ENCODE measurements around the gene PRXL2A.
"Not testable (repeated sequence)": the region's sequence is repeated elsewhere in the genome, so short reads cannot be mapped to it uniquely, and the experiment has no call there.

The PRXL2A gene, protein sequence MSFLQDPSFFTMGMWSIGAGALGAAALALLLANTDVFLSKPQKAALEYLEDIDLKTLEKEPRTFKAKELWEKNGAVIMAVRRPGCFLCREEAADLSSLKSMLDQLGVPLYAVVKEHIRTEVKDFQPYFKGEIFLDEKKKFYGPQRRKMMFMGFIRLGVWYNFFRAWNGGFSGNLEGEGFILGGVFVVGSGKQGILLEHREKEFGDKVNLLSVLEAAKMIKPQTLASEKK

GRCh38 chr10:80408242-80409101, at the start of gene PRXL2A:
TSS of gene PRXL2A (plus strand) at chr10:80408551. CDS start at chr10:80420468, 11,917 bp downstream.
- peak; percentile 87 for DNase-seq

GRCh38 chr10:80358925-80359324, 49.4 kb upstream of the PRXL2A start:
- not testable (repeated sequence) for DNase-seq

DNA sequence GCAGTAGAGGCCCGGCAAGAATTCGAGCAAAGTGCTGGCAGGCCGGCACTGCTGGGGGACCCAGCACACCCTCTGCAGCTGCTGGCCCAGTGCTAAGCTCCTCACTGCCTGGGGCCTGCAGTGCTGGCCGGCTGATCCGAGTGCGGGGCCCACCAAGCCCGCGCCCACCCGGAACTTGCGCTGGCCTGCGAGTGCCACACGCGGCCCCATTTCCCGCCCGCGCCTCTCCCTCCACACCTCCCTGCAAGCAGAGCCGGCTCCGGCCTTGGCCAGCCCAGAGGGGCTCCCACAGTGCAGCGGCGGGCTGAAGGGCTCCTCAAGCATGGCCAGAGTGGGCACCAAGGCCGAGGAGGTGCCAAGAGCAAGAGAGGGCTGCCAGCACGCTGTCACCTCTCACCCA, 48.7 kb upstream of the PRXL2A start:
- no peak for DNase-seq

GRCh38 chr10:80365510-80365909, 42.8 kb upstream of the PRXL2A start:
- DNase-seq, result no peak

DNA sequence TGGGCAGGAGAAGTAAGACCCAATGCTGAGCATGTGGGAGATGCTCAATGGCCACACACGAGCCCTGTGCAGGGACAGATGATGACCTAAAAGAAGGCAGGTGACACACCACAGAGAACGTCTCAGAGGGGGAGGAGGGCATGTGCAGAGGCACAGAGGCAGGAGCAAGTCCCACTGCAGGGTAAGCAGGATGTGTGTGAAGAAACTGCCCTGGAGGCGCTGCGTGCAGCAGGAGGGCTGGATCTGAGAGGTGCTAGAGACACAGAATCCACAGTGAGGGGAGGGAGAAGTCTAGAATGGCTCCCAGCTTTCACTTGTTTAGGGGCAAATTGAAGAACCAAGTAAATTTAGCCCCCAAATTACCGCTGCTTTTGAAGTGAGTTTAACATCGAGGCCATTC, 36.9 kb upstream of the PRXL2A start:
- DNase-seq, result no peak

DNA sequence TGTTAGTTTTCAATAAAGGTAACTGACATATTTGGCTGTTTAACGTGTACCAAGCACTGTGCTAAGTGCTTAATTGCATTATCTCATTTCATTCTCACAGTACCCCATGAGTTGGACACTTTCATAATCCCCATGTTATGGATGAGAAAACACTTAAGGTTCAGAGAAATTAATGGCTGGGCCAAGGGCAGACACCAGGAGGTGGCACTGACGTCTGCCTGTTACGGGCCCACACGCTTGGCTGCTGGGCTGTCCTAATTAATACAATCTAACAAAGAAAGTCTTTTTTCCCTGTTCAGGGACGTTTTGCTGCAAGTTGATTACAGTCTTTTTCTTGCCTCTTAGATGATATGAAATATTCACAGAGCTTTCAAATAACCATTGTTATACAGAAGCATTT, 35.7 kb upstream of the PRXL2A start:
- DNase-seq, result no peak

- DNase-seq, result no peak
These were observed 34.8 kb upstream of the PRXL2A start for GRCh38 chr10:80373502-80373901.

DNA sequence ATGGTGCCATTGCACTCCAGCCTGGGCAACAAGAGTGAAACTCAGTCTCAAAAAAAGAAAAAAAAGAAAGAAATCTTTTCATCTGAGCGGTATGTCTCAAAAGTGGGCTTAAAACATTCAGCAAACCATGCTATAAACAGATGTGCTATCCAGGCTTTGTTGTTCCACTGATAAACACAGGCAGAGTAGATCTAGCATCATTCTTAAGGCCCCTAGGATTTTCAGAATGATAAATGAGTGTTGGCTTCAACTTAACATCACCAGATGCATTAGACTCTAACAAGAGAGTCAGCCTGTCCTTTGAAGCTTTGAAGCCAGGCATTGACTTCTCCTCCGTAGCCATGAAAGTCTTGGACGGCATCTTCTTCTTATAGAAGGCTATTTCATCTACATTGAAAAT, 28.6 kb upstream of the PRXL2A start:
- DNase-seq, result no peak

GRCh38 chr10:80380185-80380584, 28.2 kb upstream of the PRXL2A start:
- DNase-seq, result no peak

DNA sequence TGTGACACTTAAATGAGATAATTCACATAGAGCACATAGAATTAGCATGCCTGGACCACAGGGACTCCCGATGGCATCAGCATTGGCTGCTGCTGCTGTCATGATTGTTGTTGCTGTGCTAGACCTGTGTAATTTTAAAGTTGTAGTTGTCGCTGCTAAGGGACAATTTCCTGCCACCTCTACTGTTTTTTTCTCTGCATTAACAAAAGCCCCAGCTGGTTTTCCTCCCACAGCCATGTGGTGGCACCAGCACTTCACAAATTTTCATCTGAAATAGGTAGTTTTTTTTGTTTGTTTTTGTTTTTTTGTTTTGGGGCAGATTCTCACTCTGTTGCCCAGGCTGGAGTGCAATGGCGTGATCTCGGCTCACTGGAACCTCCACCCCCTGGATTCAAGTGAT, 25.4 kb upstream of the PRXL2A start:
- peak; percentile 51 for DNase-seq

DNA sequence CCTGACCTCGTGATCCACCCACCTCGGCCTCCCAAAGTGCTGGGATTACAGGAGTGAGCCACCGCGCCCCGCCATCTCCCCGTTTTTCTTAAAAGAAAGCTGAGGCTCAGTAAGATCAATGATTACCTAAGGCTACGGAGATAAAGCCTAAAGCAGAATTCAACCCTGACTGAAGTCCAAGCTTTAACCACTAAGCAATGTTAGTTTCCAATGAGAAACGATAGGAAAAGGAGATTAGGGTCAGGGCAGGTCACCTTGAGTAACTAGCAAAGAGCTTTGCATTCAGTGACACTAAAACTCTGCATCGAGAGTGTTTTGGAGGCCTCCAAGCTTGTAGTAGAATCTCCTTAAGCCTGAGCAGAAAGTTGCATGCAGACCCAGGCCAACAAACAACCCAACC, 17.6 kb upstream of the PRXL2A start:
- no peak for DNase-seq

GRCh38 chr10:80392250-80392649, 16.1 kb upstream of the PRXL2A start:
- no peak for DNase-seq

GRCh38 chr10:80394358-80394916, 13.9 kb upstream of the PRXL2A start:
- no peak for DNase-seq

DNA sequence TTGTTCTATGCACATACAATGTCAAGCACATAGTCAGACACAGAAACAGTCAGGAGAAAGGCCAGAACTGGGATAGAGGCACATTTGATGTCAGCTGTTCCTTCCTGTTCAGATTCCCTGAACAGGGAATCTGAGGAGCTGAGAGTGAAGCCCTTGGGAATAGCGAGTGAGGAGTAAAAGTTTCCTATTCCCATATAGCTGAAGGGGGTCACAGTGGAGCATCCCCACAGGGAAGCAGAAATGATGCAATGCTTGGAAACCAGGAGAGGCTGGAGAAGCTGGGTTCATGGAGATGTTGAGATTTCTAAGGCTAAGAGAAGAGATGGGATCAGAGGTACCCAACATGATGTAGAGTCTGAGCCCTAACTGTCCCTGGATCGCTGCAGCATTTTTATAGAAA, 11.3 kb upstream of the PRXL2A start:
- no peak for DNase-seq

- no peak for DNase-seq
These were observed 8.1 kb upstream of the PRXL2A start for GRCh38 chr10:80400136-80400804.

- DNase-seq, result no peak
These were observed 3.3 kb upstream of the PRXL2A start for GRCh38 chr10:80405035-80405434.

DNA sequence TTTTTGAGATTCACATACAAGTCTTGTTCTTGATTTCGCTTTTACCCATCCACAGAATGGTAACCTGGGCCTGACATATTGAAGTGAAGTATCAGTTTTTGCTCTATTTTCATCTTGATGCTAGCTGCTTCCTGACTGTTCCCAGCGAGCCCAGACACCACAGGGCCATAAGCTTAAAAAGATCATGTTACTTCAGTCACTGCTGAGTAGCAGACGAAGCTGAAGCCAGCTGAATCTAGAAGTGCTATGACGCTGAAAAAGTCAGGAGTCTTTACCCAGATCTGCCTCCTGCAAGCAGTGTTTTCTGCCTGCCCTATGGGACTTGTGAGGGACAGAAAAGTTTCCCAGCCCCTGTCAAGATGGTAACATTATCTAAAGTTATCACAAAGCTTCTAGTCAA, 2.7 kb upstream of the PRXL2A start:
- DNase-seq, result peak; percentile 39

DNA sequence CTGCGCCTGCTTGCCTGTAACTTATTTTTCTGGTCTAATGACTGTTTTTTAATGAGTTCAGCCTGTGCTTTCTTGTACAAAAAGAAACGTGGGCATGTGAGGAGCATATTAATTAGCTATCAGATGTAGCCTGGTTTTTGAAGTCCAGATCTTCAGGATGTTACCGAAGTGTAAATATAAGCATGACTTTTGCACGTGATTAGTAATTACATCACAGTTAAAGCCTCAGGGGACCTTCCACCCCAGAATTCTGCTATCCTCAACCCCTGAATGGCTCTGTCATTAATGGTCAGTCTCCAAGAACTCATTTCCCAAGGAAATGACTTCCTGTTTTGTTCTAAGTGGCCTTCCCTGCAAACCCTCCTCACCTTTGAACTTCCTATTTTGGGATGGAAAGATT, 2.1 kb upstream of the PRXL2A start:
- no peak for DNase-seq

DNA sequence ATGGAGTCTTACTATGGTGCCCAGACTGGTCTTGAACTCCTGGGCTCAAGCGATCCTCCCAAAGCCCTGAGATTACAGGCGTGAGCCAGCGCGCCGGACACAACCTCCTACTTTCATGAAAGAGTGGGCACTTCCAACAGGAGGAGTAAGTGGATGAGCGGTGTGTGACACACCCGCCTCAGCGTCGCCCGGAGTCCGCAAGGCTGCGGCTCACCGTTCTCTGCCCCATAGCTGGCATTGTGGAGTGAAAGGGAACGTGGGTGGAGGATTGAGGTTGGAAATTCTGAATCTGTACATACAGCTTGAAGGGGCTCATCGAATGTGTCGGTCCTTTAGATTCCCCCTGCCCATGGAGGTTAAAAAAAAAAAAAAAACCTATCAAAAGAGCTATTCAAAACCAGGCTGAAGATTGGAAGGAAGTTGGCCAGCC, 524 bp upstream of the PRXL2A start:
- no peak for DNase-seq

DNA sequence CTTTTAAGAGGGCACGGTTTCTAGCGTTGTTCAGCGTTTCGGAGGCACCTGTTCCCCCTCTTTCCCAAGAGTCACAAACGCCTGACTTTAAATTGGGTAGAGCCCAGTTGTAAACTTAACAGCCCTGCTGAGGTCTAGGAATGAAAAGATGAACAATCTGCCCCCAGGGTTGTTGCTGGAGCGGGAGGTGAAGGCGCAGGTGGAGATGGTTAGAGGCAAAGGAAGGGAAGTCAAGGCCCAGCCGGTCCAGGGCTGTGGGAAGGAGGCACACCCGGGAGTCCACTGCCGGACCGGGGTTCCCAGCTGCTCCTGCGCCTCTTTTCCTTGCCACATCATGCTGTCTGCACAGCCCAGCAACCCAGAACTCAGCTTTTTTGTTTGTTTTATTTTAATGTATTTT, 770 bp downstream of the PRXL2A start:
- no peak for DNase-seq

DNA sequence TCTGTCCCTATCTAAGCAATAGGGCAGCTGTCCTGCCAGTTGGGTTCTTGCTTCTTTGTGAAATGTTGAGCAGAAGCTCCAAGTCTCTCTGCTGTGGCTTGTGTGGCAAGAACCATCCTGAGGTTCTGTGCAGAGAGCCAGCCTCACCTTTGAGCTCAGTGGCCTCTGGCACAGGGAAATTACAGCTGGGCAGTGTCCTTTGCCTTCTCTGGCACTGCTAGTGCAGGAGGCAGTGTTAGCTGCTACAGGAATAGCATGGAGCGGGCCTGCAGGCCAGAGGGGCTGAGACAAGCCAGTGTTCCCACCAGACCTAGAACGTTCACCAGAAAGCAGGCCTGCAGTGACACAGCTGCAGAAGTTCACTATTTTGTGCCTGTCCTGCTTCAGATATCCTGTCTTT, 1.8 kb downstream of the PRXL2A start:
- no peak for DNase-seq

- no peak for DNase-seq
These were observed 2.3 kb downstream of the PRXL2A start for GRCh38 chr10:80410578-80411145.

DNA sequence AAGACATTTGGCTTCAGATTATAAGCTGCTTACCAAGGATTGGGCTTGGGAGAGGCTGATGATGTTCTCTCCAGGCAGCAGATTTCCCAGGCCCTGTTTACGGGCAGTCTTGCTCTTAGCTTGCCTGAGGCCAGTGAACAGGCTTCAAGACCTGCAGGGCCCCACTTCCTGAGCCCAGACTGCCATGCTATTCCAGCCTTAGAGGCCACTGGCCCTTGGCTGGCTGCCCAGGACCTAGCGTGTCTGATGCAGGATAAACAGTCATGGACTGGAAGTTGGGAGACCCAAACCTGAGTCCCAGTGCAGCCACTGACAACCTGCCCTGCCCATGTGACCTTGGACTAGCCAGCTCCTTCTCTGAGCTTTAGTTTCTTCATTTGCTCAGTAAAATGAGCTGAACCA, 2.9 kb downstream of the PRXL2A start:
- DNase-seq, result no peak

All from left hindlimb (tissue), 1 donor.